Mammary epithelial cell (primary cell): ENCODE data around the gene NETO1.

Experiments
- CTCF ChIP-seq, 2 donors: IDR thresholded peaks in 1 of 2; conservative IDR thresholded peaks in 1 of 2; 2 replicates each; pipeline ENCODE4 v1.5.1; 2011 to 2012; ENCODE audit warnings: inconsistent platforms in 2 of 2, low read length in 2 of 2, mild to moderate bottlenecking in 2 of 2, control low read depth in 1 of 2, low read depth in 1 of 2; ENCODE audit not compliant: insufficient read depth in 1 of 2; ENCODE audit errors: extremely low read depth in 1 of 2
- EZH2 ChIP-seq: IDR thresholded peaks from 2 replicates; pipeline ENCODE4 v1.6.1; 2012; ENCODE audit warnings: low read length, inconsistent platforms, borderline replicate concordance

DNA sequence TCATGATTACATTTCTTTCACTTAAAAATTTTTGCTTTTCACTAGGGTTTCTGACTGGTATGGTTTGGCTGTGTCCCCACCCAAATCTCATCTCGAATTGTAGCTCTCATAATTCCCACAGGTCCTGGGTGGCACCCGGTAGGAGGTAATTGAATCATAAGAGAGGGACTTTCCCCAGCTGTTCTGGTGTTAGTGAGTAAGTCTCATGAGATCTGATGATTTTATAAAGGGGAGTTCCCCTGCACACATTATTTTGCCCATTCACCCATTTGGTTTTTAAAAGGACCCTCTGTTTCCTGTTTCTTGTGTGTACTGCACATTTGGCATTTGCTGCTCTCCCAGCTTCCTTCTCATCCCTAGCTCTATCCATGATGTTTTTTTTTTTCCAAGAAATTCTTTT, 27.8 kb upstream of the NETO1 start:
- TF ChIP-seq CTCF (conservative IDR thresholded peaks at IDR 0.05 in 1 of 2, IDR thresholded peaks at IDR 0.05 in 1 of 2; ENCODE audit: extremely low read depth in 1 of 2, insufficient read depth in 1 of 2, low read depth in 1 of 2, low read length in 2 of 2) (no peak), EZH2 (no peak)
